Muscle of leg (tissue), 11 donors: ENCODE results near the gene SPN. TPM values are rescaled to one million over a fixed set of nuclear protein-coding genes. Genes with fewer than 3 reads are reported as not detected.

Source experiments
- DNase-seq: peaks from one replicate; pipeline ENCODE4 v3.0.0; 2013
- H3K27ac ChIP-seq: one replicate; pipeline ENCODE4 v1.5.1; 2013; ENCODE audit warnings: mild to moderate bottlenecking, low read length, control low read depth
- H3K27me3 ChIP-seq: one replicate; pipeline ENCODE4 v1.6.1; 2013; ENCODE audit warnings: low read length; ENCODE audit not compliant: control insufficient read depth, insufficient read depth
- H3K36me3 ChIP-seq: one replicate; pipeline ENCODE4 v1.6.1; 2013; ENCODE audit warnings: low read length; ENCODE audit not compliant: control insufficient read depth, insufficient read depth
- H3K4me1 ChIP-seq: one replicate; pipeline ENCODE4 v1.6.1; 2013; ENCODE audit warnings: low read length; ENCODE audit not compliant: control insufficient read depth, insufficient read depth
- H3K4me3 ChIP-seq: one replicate; pipeline ENCODE4 v1.5.1; 2013; ENCODE audit warnings: low read length, control low read depth
- H3K9me3 ChIP-seq: replicated peaks from 2 replicates; pipeline ENCODE4 v1.6.1; 2013; ENCODE audit warnings: low read depth, low read length; ENCODE audit not compliant: control insufficient read depth
- WGBS: methylation state at CpG from one replicate; pipeline ENCODE4 v1.1.5; 2013; ENCODE audit warnings: missing lambda C conversion rate; ENCODE audit not compliant: insufficient coverage; 5-methylcytosine and 5-hydroxymethylcytosine counted together
- polyA plus RNA-seq, 8 donors: library from polyadenylated mRNA; unstranded; fragments of 120-200 nt; gene quantifications; one replicate each; pipeline versions ENCODE4 v1.2.1 to v1.2.3, GENCODE V29; 2013; ENCODE audit warnings: inconsistent platforms in 1 of 8, low replicate concordance in 1 of 8; ENCODE audit not compliant: insufficient read length in 8 of 8, insufficient read depth in 1 of 8
- total RNA-seq: library from RNA; stranded (reverse); fragments of 120-200 nt; gene quantifications from one replicate; pipeline ENCODE4 v1.2.4, GENCODE V29; 2013

The SPN gene
- total and polyA plus RNA-seq, 9 donors = 0.31 to 1.5 (median 1.1) TPM

GRCh38 chr16:29714972-29715371 lies 51.9 kb downstream of the SPN start:
- no peak for DNase-seq
- no CpG with 5 or more reads among the region's 1 CpG for WGBS
- H3K4me1 ChIP-seq = no peaks in the 10 kb centered on the region
- no peaks in the 10 kb centered on the region for H3K36me3 ChIP-seq
- no peak overlapping the region for H3K4me3 ChIP-seq
- H3K27ac ChIP-seq = no peak overlapping the region
- no peaks in the 10 kb centered on the region for H3K27me3 ChIP-seq
- H3K9me3 ChIP-seq = no peaks in the 10 kb centered on the region

- no peaks in the 10 kb centered on the region for H3K9me3 ChIP-seq
- H3K4me3 ChIP-seq = no peak overlapping the region
- no peaks in the 10 kb centered on the region for H3K27me3 ChIP-seq
- no peak overlapping the region for H3K27ac ChIP-seq
- peaks cover 2% of the 10 kb centered on the region for H3K4me1 ChIP-seq
- DNase-seq = no peak
- 93% methylated on average over 7 of the region's 7 CpGs for WGBS
- H3K36me3 ChIP-seq = no peaks in the 10 kb centered on the region
These were observed 54.1 kb downstream of the SPN start for GRCh38 chr16:29717113-29717512.

GRCh38 chr16:29719063-29719462 lies 56.0 kb downstream of the SPN start:
- DNase-seq = no peak
- H3K4me3 ChIP-seq = no peak overlapping the region
- no peak overlapping the region for H3K27ac ChIP-seq
- no peaks in the 10 kb centered on the region for H3K27me3 ChIP-seq
- 50% methylated on average over 3 of the region's 4 CpGs for WGBS
- H3K4me1 ChIP-seq = peaks cover 2% of the 10 kb centered on the region
- no peaks in the 10 kb centered on the region for H3K36me3 ChIP-seq
- H3K9me3 ChIP-seq = no peaks in the 10 kb centered on the region

Other genes with a start within 250 kb of the SPN start
- 5.2 TPM for gene BOLA2, start 208.9 kb upstream of the SPN start, total RNA-seq
- gene BOLA2, start 208.9 kb upstream of the SPN start, polyA plus RNA-seq = 1 to 10 TPM; 2.2 to 5.6 (median 2.8) TPM
- 8.8 TPM for gene SLX1B, start 208.7 kb upstream of the SPN start, total RNA-seq
- gene SLX1B, start 208.7 kb upstream of the SPN start, polyA plus RNA-seq = 1 to 10 TPM in 4 of 8 donors, under 1 TPM in 2, not detected in 2; 0.21 to 7.9 (median 2.1) TPM
- 7.4 TPM for gene SULT1A4, start 203.3 kb upstream of the SPN start, total RNA-seq
- 10 to 100 TPM in 2 of 8 donors, 1 to 10 TPM in 6; 4.0 to 13.1 (median 6.8) TPM for gene SULT1A4, start 203.3 kb upstream of the SPN start, polyA plus RNA-seq
- 14.1 TPM for gene NPIPB12, start 156.8 kb upstream of the SPN start, total RNA-seq
- gene NPIPB12, start 156.8 kb upstream of the SPN start, polyA plus RNA-seq = 10 to 100 TPM in 7 of 8 donors, 1 to 10 TPM in 1; 9.8 to 47.8 (median 22.4) TPM
- 57.1 TPM for gene QPRT, start 15.9 kb downstream of the SPN start, total RNA-seq
- gene QPRT, start 15.9 kb downstream of the SPN start, polyA plus RNA-seq = 10 to 100 TPM; 60.4 to 97.7 (median 67.1) TPM
- 0.18 TPM for gene C16orf54, start 82.7 kb downstream of the SPN start, total RNA-seq
- gene C16orf54, start 82.7 kb downstream of the SPN start, polyA plus RNA-seq = under 1 TPM; 0.15 to 0.35 (median 0.27) TPM
- gene ZG16, start 115.0 kb downstream of the SPN start, total RNA-seq = not detected
- under 1 TPM in 2 of 8 donors, not detected in 6; 0.05 to 0.13 TPM for gene ZG16, start 115.0 kb downstream of the SPN start, polyA plus RNA-seq
- 26.2 TPM for gene KIF22, start 127.5 kb downstream of the SPN start, total RNA-seq
- gene KIF22, start 127.5 kb downstream of the SPN start, polyA plus RNA-seq = 10 to 100 TPM; 29.2 to 43.0 (median 39.6) TPM
- 121 TPM for gene MAZ, start 143.3 kb downstream of the SPN start, total RNA-seq
- gene MAZ, start 143.3 kb downstream of the SPN start, polyA plus RNA-seq = 100 to 1,000 TPM; 236 to 314 (median 273) TPM
- 8.3 TPM for gene PRRT2, start 148.9 kb downstream of the SPN start, total RNA-seq
- 10 to 100 TPM; 11.9 to 28.5 (median 18.3) TPM for gene PRRT2, start 148.9 kb downstream of the SPN start, polyA plus RNA-seq
- 31.3 TPM for gene PAGR1, start 152.9 kb downstream of the SPN start, total RNA-seq
- 10 to 100 TPM; 28.7 to 46.4 (median 33.5) TPM for gene PAGR1, start 152.9 kb downstream of the SPN start, polyA plus RNA-seq
- 21.5 TPM for gene MVP, start 157.2 kb downstream of the SPN start, total RNA-seq
- 10 to 100 TPM; 14.5 to 30.0 (median 19.5) TPM for gene MVP, start 157.2 kb downstream of the SPN start, polyA plus RNA-seq
- gene CDIPT, start 200.0 kb downstream of the SPN start, total RNA-seq = 29.0 TPM
- 10 to 100 TPM; 36.2 to 52.8 (median 44.2) TPM for gene CDIPT, start 200.0 kb downstream of the SPN start, polyA plus RNA-seq
- 1.1 TPM for gene SEZ6L2, start 236.3 kb downstream of the SPN start, total RNA-seq
- 1 to 10 TPM; 2.2 to 8.4 (median 3.2) TPM for gene SEZ6L2, start 236.3 kb downstream of the SPN start, polyA plus RNA-seq
- gene ASPHD1, start 237.2 kb downstream of the SPN start, total RNA-seq = 0.09 TPM
- 1 to 10 TPM in 2 of 8 donors, under 1 TPM in 6; 0.36 to 1.6 (median 0.63) TPM for gene ASPHD1, start 237.2 kb downstream of the SPN start, polyA plus RNA-seq